SKM-1 treated with dmso at 0.1 percent for 144 hours (cell line): ENCODE data around the gene FAM120AOS.

Experiments
- DNase-seq: peaks from one replicate; lab custom pipeline; 2025; ENCODE audit not compliant: unreplicated experiment; lab: John Stamatoyannopoulos, UW

Gene FAM120AOS

DNA sequence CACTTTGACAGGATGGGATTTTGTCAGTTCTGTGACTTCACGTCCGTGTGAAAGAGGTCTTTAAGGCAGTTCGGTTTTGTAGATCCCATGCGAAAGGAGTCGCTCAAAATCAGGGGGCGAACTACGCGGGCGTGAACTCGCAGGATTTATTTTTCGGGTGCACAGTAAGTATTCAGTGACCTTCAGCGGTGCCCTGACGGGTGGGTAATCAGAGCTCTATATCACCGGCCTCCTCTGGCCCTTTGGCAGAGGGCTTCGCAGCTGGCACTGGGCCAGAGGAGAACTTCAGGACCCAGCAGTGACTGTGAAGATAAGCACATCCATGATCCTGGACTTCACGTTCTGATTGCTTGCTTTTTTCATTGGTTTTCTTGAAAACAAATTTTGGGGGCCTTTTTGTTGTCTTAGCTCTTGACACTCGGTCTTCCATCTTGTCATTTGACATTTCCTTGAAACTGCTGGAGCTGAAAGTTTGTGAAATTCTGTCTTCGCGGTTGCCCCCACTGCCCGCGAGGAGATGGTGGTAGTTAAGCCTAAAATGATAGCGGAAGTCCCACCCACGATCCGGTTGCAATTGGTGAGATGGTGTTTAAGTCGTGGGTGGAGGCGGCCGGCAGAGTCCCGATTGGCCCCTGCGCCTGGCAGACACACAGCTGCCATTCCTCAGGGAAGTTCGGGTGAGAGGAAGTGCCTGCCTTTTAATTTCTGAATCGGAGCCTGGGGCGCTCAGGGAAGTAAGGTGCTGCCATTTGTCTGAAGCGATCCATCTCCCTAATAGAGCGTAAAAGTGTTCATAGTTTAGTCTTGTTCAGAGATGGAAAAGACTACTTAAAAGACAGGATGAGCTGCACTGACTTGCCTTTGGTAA, at the start of gene FAM120AOS:
FAM120AOS (minus strand) TSS at position 535 of the 868 bp plus-strand sequence. CDS start 872 bp downstream, outside the sequence.
- DNase-seq, result peak; percentile 83

GRCh38 chr9:93501406-93501805, 48.0 kb upstream of the FAM120AOS start:
- no peak for DNase-seq

- no peak for DNase-seq
Measured at GRCh38 chr9:93500571-93501298, 47.4 kb upstream of the FAM120AOS start.

DNA sequence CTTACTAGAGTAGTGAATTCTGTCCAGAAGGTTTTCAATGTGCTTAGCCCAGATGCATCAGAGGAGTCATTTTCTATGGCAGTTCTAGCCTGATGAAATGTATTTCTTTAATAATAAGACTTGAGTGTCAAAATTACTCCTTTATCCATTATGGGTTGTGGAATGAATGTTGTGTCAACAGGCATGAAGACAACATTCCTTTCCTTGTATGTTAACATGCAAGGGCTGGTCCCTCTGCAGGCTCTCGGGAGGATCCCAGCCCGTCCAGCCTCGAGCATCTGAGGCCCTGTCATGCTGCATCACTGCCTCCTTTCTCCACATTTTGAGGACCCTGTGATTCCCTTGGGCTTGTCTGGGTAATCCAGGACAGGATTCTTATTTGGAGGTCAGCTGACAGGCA, 42.9 kb upstream of the FAM120AOS start:
- no peak for DNase-seq

DNA sequence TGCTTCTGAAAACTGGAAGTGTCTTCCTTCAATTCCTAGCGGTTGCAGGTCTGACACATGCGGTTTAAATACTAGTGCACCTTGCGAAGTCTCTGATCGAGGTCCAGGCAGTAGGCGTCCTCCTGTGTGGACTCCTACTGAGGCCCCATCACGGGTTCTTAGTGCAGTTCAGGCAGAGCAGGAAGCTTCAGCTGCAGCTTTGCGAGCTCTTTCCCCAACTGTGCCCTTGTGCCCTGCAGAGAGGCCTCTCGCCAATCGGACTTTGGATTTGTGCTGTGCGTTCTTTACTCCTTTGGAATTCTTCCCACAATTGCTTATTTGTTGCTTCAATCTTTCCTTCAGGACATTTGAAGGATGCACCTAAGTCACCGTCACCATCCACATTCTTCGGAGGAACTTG, 40.6 kb upstream of the FAM120AOS start:
- no peak for DNase-seq

GRCh38 chr9:93492327-93492726, 38.9 kb upstream of the FAM120AOS start:
- no peak for DNase-seq

DNA sequence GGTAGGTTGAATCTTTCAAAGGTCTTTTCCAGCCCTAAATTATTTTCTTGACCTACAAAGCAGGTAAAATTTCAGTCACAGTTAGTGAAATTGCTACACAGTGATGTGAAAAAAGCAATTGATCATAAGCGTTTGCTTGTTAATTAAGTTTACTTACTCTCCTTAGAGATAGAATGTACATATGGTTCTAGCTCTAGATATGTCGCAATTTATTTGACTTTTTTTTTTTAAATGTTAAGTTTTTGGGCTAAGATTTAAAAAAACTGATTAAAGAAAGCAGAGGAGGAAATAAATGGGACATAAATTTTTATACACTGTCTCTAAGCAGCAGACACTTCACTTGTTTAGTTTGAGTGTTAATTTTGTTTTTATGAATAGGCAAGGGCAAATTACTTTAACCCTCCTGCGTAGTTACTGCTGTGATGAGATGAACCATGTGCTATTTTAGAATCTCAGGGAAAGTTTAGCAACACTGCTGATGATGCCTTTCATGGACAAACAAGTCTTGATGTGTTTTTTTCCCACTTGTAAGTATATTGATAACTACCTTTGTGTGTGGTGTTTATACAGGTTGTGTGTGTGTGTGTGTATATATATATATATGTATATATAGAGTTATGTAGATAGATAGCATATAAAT, 38.3 kb upstream of the FAM120AOS start:
- DNase-seq, result no peak

DNA sequence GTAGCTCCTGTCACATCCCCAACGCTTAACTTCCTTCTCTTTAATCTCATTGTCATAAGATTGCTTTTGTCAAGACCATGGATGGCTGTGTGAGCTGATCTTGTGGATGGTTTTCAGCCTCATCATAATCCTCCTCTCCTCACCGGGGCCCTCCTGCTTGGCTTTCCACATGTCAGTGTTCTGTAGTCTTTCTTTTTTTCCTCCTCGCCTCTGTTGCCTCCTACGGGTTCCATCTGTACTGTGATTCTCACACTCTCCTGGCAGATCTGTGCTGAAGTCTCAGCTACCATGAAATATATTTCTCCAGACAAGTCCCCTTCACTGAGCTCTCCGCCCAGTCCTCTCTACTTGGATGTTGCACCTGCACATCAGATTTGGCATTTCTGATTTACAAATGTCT, 34.9 kb upstream of the FAM120AOS start:
- no peak for DNase-seq

GRCh38 chr9:93486268-93486667, 32.9 kb upstream of the FAM120AOS start:
- DNase-seq, result no peak

DNA sequence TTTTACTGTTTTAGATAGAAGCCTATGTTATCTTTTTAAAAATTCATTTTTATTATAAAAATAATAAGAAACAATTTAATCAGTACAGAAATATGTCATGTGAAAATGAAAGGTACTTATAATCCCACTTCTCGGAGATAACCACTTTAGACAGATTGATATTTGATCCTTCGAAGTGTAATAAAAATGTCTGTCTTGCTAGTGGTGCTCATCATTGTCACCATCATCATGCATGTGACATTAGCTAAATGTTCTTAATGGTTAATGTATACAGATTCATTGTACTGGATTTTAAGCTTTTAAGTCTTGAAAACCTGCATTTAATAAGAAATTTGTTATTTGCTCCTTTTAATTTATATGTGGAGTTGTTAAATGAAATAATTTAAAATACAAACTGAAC, 30.1 kb upstream of the FAM120AOS start:
- DNase-seq, result no peak

DNA sequence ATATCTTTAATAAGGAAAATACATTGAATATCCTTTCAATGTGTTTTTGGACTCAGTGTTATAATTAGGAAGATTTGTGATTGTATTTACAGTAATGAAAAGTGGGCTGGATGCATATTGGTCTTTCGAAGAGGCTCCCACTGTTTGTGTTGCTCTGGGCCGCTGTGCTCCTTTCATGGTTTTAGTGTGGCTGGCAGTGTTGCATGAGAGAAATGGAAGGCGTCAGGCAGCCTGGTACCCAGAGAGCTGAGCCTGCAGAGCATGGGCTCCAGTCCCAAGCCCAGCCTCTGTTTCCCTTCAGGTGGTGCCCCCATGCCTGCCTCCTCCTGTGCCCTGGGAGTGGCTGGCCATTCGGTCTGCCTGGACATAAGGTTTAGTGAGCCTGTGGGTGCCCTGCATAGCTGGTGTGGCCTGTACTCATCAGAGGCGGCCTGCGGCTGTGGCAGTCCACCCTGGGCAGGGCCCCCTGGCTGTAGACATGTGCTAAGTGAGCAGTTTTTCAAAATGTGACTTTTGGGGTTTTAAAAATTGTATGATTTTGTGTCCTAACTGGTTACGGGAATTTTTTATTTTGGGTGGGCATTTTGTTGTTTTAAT, 27.4 kb upstream of the FAM120AOS start:
- no peak for DNase-seq

DNA sequence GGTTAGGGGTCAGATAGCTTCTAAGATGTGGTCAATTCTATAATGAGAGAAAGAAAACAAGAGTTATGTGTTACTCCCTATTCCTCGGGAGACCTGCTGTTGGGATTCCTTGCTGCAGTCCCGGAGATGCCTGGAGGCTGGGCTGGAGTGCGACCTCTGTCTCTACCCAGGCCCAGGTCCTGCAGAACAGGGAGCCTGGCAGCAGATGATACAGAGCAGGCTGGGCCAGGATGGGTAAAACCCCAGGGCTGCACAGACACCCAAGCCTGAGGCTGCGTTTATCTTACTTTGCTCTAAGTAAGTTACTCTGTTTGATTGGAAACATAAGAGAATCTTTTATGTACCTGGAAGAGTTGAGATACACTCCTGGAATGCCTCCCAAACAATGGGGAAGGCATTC, 26.9 kb upstream of the FAM120AOS start:
- DNase-seq, result no peak

DNA sequence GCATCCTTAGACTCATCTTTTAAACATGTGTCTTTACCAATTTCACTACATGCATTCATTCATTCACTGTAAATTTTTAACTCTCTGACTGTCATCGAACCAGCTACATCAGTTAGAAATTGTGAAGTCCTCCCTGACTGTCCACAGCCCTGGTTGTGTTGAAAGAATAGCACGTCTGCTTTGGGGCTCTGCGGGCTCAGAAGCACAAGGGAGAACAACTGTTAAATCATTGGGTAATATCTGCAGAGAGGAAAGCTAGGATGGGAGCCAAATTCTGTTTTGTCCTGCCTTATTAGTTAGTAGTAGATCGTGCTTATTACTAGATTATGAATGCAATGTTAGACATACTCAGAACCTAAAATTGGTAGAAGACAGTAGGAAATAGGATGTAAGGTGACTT, 26.3 kb upstream of the FAM120AOS start:
- no peak for DNase-seq

- DNase-seq, result no peak
Measured at GRCh38 chr9:93477397-93477796, 24.0 kb upstream of the FAM120AOS start.

- no peak for DNase-seq
Measured at GRCh38 chr9:93476924-93477323, 23.5 kb upstream of the FAM120AOS start.

GRCh38 chr9:93475856-93476255, 22.5 kb upstream of the FAM120AOS start:
- DNase-seq, result no peak

DNA sequence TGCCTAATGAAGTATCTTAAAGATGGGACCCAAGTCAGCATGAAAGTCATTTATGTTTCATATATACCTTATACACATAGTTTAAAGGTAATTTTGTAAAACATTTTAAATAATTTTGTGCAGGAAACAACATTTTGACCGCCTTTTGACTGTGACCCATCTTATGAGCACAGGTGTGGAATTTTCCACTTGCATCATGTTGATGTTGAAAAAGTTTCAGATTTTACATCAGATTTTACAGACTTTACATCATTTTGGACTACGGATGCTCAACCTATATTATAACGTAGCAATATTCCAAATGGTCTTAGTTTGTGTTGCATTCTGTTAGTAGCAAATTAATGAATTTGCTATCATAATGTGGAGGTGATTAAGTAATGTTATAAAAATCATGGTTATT, 21.7 kb upstream of the FAM120AOS start:
- DNase-seq, result no peak

DNA sequence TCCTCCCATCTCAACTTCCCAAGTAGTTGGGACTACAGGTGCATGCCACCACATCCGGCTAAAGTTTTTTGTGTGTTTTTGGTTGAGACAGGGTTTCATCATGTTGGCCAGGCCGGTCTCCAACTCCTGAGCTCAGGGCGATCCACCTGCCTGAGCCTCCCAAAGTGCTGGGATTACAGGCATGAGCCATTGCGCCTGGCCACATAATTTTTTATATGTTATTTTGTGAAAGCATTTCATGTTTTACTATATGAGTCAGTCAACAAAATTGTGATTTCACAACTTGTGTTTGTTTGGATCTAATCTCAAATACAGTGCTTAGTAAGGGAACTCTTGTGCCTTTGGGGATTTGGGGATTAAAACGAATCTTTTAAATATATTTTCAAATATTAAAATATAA, 20.0 kb upstream of the FAM120AOS start:
- DNase-seq, result no peak

GRCh38 chr9:93471124-93471523, 17.7 kb upstream of the FAM120AOS start:
- no peak for DNase-seq

DNA sequence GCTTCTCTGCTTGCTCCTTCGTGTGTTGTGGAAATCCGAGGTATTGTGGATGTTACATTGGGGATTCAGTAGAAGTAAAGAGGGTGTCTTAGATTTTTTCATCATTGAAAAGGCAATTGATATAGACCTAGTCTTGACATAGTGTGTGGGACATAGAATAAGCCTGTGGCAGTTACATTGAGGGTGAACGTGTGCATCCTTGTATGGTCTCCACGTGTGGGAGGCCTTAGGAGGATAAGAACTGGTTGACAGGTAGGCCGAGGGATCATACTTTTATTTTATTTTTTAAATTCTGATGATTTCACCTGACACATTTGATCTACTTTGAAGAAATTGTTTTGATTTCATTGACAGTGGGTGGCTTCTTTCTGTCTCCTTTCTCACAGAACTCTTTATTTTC, 17.0 kb upstream of the FAM120AOS start:
- DNase-seq, result no peak

- DNase-seq, result no peak
Measured at GRCh38 chr9:93468763-93469456, 15.5 kb upstream of the FAM120AOS start.
